ENCODE results near the gene TGFA. TPM values are rescaled to one million over a fixed set of nuclear protein-coding genes. Genes with fewer than 3 reads are reported as not detected.

TGFA gene
- total and polyA plus RNA-seq, 2 donors from 2014 or later = 8.3 to 30.8 TPM

DNA sequence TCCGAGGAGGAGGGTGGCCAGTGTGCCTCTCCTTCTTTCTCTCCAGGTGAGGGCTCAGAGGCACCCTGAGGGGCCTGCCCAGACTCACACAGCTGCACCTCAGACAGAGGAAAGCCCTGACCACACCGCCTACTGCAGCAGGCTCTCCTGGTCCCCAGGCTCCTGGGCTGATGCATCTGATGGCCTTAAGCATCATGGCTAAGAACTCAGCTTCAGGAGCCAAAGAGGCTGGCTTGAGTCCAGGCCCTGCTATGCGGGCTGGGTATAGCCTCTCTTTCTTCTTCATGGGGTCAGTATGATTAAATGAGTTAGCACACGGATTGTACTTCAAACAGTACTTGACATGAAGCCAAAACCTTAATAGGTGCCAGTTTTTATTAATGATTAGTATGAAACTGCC, 89.6 kb downstream of the TGFA start:
- intact Hi-C loops (cut with DNase I) = no loop called here
- DNase-seq (no peak), FAIRE-seq (no peak)
- Histone ChIP-seq H3K4me3 (ENCODE audit: low read length in 3 of 3) (no peak overlapping the region), H3K4me1 (ENCODE audit: control insufficient read depth in 2 of 3, insufficient read depth in 2 of 3, low read depth in 1 of 3, low read length in 3 of 3) (peaks cover 0 to 4% (median 0%) of the 10 kb centered on the region in 3 donors), H3K36me3 (ENCODE audit: control insufficient read depth in 2 of 3, insufficient read depth in 3 of 3, low read length in 3 of 3) (no peaks in the 10 kb centered on the region), H3K27ac (ENCODE audit: low read depth in 2 of 2, low read length in 2 of 2) (no peak overlapping the region), H3K9ac (ENCODE audit: low read length in 3 of 3) (no peak overlapping the region), H3K27me3 (ENCODE audit: control insufficient read depth, insufficient read depth, low read length) (no peaks in the 10 kb centered on the region), H3K9me3 (ENCODE audit: control insufficient read depth in 2 of 3, insufficient read depth in 1 of 3, low read length in 3 of 3) (no peaks in the 10 kb centered on the region)
- TF ChIP-seq, protein P1, sequence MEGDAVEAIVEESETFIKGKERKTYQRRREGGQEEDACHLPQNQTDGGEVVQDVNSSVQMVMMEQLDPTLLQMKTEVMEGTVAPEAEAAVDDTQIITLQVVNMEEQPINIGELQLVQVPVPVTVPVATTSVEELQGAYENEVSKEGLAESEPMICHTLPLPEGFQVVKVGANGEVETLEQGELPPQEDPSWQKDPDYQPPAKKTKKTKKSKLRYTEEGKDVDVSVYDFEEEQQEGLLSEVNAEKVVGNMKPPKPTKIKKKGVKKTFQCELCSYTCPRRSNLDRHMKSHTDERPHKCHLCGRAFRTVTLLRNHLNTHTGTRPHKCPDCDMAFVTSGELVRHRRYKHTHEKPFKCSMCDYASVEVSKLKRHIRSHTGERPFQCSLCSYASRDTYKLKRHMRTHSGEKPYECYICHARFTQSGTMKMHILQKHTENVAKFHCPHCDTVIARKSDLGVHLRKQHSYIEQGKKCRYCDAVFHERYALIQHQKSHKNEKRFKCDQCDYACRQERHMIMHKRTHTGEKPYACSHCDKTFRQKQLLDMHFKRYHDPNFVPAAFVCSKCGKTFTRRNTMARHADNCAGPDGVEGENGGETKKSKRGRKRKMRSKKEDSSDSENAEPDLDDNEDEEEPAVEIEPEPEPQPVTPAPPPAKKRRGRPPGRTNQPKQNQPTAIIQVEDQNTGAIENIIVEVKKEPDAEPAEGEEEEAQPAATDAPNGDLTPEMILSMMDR (IDR thresholded peaks at IDR 0.05; ENCODE audit: borderline replicate concordance, extremely low read depth, insufficient read depth) = no peak

DNA sequence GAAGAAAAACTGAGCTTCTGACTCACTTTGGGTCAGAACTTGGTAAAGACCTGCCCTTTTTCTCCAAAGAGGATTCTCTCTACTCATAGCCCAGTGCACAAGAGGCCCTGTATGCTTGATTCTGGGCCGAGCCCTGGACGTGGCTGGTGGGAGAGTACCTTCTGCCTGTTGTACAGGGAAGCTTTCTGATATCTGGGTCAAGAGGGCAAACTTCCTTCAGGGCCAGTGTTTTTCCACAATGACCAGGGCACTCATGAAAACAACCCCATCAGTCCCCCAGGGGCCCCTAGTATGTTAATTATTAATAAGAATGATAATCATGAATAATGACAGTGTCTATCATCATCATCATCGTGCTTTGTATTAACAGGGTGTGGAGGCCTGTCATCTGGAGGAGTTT, 90.0 kb downstream of the TGFA start:
- H3K4me3 ChIP-seq (ENCODE audit: low read length in 3 of 3) = no peak overlapping the region
- H3K27me3 ChIP-seq (ENCODE audit: control insufficient read depth, insufficient read depth, low read length) = no peaks in the 10 kb centered on the region
- H3K4me1 ChIP-seq (ENCODE audit: control insufficient read depth in 2 of 3, insufficient read depth in 2 of 3, low read depth in 1 of 3, low read length in 3 of 3) = peaks cover 0 to 4% (median 0%) of the 10 kb centered on the region in 3 donors
- FAIRE-seq = no peak
- H3K9me3 ChIP-seq (ENCODE audit: control insufficient read depth in 2 of 3, insufficient read depth in 1 of 3, low read length in 3 of 3) = no peaks in the 10 kb centered on the region
- no peak overlapping the region for H3K9ac ChIP-seq (ENCODE audit: low read length in 3 of 3)
- no peak for DNase-seq
- H3K36me3 ChIP-seq (ENCODE audit: control insufficient read depth in 2 of 3, insufficient read depth in 3 of 3, low read length in 3 of 3) = no peaks in the 10 kb centered on the region
- intact Hi-C loops (cut with DNase I) = no loop called here
- TF ChIP-seq, protein P1 (IDR thresholded peaks at IDR 0.05; ENCODE audit: borderline replicate concordance, extremely low read depth, insufficient read depth) = no peak
- H3K27ac ChIP-seq (ENCODE audit: low read depth in 2 of 2, low read length in 2 of 2) = no peak overlapping the region

DNA sequence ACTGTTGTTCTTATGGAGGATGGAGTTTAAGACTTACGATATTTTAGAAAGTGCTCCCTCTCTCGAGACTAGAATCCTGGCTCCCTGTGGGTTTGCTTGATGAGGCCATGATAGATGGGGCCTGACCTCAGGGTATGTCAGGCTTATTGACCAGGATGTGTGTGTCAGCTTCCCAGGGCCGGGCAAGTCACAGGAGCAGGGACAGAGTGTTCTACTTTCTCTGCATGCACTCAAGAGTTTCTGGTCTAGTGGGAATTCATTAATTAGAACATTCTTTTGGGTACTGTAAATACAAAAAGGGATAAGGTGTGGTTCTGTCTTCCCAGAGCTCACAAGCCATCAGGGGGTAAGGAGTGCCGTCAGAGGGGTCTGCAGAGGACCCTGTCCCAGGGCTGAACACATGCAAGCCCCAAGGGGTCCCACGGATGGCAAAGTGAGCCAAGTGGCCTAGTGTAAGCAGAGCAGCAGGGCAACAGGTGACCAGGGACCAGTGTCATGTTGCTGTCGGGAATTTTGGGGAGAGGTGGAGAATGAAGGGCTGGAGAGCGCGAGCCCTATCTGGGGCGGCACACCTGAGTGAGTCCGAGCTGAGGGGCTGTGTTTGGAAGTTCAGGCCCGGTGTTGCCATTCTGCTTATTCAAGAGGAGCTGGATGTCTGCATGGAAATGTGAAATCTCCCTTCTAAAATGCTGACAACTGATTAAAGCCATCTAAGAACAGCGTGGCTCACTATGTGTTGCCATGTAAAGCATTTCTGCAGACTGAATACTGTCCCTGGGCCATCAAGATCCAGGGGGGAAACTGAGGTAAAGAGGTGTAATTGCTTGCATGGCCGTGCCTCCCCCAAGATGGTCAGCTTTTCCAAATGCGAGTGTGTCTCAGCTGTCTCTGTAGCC, 91.4 kb downstream of the TGFA start:
- Histone ChIP-seq H3K27ac (ENCODE audit: low read depth in 2 of 2, low read length in 2 of 2) (no peak overlapping the region), H3K4me1 (ENCODE audit: control insufficient read depth in 2 of 3, insufficient read depth in 2 of 3, low read depth in 1 of 3, low read length in 3 of 3) (peaks cover 0 to 4% (median 0%) of the 10 kb centered on the region in 3 donors), H3K4me3 (ENCODE audit: low read length in 3 of 3) (no peak overlapping the region), H3K9ac (ENCODE audit: low read length in 3 of 3) (no peak overlapping the region), H3K9me3 (ENCODE audit: control insufficient read depth in 2 of 3, insufficient read depth in 1 of 3, low read length in 3 of 3) (no peaks in the 10 kb centered on the region), H3K36me3 (ENCODE audit: control insufficient read depth in 2 of 3, insufficient read depth in 3 of 3, low read length in 3 of 3) (no peaks in the 10 kb centered on the region), H3K27me3 (ENCODE audit: control insufficient read depth, insufficient read depth, low read length) (no peaks in the 10 kb centered on the region)
- TF ChIP-seq, protein P1 (IDR thresholded peaks at IDR 0.05; ENCODE audit: borderline replicate concordance, extremely low read depth, insufficient read depth) = no peak
- FAIRE-seq = no peak
- intact Hi-C loops (cut with DNase I) = no loop called here
- DNase-seq = no peak

Measured in kidney (tissue), 14 donors.